Measurements from ENCODE around the gene NLRP13.

NLRP13 gene, protein sequence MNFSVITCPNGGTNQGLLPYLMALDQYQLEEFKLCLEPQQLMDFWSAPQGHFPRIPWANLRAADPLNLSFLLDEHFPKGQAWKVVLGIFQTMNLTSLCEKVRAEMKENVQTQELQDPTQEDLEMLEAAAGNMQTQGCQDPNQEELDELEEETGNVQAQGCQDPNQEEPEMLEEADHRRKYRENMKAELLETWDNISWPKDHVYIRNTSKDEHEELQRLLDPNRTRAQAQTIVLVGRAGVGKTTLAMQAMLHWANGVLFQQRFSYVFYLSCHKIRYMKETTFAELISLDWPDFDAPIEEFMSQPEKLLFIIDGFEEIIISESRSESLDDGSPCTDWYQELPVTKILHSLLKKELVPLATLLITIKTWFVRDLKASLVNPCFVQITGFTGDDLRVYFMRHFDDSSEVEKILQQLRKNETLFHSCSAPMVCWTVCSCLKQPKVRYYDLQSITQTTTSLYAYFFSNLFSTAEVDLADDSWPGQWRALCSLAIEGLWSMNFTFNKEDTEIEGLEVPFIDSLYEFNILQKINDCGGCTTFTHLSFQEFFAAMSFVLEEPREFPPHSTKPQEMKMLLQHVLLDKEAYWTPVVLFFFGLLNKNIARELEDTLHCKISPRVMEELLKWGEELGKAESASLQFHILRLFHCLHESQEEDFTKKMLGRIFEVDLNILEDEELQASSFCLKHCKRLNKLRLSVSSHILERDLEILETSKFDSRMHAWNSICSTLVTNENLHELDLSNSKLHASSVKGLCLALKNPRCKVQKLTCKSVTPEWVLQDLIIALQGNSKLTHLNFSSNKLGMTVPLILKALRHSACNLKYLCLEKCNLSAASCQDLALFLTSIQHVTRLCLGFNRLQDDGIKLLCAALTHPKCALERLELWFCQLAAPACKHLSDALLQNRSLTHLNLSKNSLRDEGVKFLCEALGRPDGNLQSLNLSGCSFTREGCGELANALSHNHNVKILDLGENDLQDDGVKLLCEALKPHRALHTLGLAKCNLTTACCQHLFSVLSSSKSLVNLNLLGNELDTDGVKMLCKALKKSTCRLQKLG

DNA sequence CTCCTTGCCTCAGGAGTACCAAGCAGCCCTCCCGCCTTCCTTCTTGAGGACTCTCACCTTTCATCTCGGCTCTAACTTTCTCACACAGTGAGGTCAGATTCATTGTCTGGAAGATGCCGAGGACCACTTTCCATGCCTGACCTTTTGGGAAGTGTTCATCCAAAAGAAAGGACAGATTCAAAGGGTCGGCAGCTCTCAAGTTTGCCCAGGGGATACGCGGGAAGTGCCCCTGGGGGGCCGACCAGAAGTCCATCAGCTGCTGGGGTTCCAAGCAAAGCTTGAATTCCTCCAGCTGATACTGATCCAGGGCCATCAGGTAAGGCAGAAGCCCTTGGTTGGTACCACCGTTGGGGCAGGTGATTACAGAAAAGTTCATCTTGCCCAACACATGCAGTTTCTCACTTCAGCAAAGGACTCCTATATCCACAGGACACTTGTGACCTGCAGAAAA, at the start of gene NLRP13:
NLRP13 (minus strand) TSS at position 401 of the 451 bp plus-strand sequence; CDS start at position 376, 25 bp downstream.
- ChIA-PET CTCF (no interaction called here), POLR2A (no interaction called here)
- no peak for DNase-seq (ENCODE audit: low read depth, low spot score)

DNA sequence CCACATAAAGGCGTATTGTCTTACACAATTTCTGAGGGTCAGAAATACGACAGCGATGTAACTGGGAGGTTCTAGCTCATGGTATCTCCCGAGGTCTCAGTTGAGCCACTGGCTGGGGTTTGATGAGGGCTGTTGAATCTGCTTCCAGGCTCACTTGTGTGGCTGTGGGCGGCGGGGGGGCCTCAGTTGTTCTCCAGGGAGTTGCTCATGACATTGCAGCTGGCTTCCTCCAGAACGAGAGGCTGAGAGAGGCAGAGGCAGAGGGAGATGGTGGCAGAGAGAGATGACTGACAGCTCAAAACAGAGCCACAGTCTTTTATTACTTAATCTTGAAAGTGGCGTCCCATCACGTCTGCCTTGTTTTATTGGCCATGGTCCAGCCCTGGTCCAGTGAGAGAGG, 48.3 kb upstream of the NLRP13 start:
- DNase-seq (ENCODE audit: low read depth, low spot score) = no peak
- CTCF ChIA-PET = no interaction called here
- H3K4me3 ChIP-seq (ENCODE audit: low read depth, low read length) = no peak overlapping the region
- POLR2A ChIA-PET = no interaction called here
- TF ChIP-seq, protein P1, sequence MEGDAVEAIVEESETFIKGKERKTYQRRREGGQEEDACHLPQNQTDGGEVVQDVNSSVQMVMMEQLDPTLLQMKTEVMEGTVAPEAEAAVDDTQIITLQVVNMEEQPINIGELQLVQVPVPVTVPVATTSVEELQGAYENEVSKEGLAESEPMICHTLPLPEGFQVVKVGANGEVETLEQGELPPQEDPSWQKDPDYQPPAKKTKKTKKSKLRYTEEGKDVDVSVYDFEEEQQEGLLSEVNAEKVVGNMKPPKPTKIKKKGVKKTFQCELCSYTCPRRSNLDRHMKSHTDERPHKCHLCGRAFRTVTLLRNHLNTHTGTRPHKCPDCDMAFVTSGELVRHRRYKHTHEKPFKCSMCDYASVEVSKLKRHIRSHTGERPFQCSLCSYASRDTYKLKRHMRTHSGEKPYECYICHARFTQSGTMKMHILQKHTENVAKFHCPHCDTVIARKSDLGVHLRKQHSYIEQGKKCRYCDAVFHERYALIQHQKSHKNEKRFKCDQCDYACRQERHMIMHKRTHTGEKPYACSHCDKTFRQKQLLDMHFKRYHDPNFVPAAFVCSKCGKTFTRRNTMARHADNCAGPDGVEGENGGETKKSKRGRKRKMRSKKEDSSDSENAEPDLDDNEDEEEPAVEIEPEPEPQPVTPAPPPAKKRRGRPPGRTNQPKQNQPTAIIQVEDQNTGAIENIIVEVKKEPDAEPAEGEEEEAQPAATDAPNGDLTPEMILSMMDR (IDR thresholded peaks at IDR 0.05; ENCODE audit: insufficient read depth, low read length, missing control alignments) = no peak

More for the DNA sequence above, at the start of gene NLRP13:
- H3K4me3 ChIP-seq (ENCODE audit: low read depth, low read length) = no peak within 1 kb of the TSS
- TF ChIP-seq, protein P1 (IDR thresholded peaks at IDR 0.05; ENCODE audit: insufficient read depth, low read length, missing control alignments) = no peak

DNA sequence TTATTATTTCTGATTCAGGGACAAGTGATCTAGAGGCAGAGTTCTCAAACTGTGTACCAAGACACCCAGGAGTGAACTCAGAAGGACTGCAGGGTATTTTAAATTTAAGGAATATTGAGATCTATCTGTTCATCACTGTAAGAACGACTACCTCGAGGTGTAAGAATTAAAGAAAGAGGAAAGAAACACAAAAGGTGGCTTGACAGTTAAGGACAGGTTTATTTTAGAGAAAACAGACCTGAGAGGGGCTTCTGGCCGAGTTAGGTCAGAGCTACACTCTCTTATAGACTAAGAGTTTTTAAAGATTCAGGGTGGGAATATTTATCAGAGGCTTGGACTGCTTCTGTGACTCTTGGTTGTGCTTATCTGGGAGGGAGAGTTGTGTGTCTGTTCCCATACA, 41.8 kb upstream of the NLRP13 start:
- ChIA-PET CTCF (no interaction called here), POLR2A (no interaction called here)
- no peak overlapping the region for H3K4me3 ChIP-seq (ENCODE audit: low read depth, low read length)
- no peak for DNase-seq (ENCODE audit: low read depth, low spot score)
- TF ChIP-seq, protein P1 (IDR thresholded peaks at IDR 0.05; ENCODE audit: insufficient read depth, low read length, missing control alignments) = no peak

DNA sequence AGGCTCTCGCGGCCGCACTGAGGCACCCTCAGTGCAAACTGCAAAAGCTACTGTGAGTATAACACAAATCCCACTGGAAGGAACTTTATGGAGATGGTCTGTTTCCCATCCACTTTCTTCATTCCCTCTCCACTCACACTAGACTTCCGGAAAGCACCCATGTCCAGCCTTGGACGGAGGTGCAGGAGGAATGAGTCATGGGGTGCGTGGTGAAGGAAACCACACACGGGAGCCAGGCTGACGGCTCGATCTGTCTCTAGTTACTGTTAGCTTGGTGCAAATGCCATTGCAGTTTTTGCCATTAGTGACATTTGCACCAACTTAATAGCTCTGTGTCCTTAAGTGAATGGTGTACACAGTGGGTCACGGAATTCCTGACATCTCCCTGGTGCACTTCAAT, 30.1 kb upstream of the NLRP13 start:
- H3K4me3 ChIP-seq (ENCODE audit: low read depth, low read length) = no peak overlapping the region
- no peak for DNase-seq (ENCODE audit: low read depth, low spot score)
- POLR2A ChIA-PET = no interaction called here
- CTCF ChIA-PET = no interaction called here
- TF ChIP-seq, protein P1 (IDR thresholded peaks at IDR 0.05; ENCODE audit: insufficient read depth, low read length, missing control alignments) = no peak

DNA sequence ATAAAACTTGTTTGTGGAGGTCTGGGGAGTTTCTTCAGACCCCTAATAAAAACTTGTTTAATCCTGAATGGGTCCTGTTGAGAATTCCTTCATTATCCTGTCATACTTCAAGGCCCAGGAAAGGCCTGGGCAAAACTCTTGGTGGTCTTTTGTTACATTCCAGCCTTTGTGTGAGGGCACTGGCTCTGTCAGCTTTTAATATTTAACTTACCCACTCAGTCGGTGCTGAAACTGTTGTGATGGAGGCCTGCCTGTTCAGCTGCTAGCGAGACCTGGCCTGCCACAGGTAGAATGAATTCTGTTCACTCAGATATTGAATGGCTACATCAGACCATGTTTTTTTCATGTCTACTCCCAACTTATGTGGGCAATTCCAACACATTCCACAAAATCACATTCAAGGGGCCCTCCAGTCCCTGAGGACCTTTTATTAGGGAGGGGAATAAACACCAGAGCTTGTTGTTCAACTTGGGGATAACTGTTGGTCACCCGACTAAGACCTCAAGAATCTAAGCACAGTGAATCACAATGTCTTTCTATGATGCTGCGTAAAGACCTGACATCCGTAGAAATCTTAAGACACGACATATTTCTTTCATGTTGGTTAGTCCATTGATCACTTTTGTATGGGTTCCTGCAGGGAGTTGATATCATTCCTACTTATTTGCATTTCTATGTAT, 28.0 kb upstream of the NLRP13 start:
- TF ChIP-seq, protein P1 (IDR thresholded peaks at IDR 0.05; ENCODE audit: insufficient read depth, low read length, missing control alignments) = no peak
- no peak overlapping the region for H3K4me3 ChIP-seq (ENCODE audit: low read depth, low read length)
- POLR2A ChIA-PET = no interaction called here
- CTCF ChIA-PET = no interaction called here
- DNase-seq (ENCODE audit: low read depth, low spot score) = no peak

Measured in AG04449 (cell line).